ENCODE results near the gene CCDC24.

The CCDC24 gene

GRCh38 chr1:44025816-44026215, 34.4 kb downstream of the CCDC24 start:
- H3K4me3 ChIP-seq (ENCODE audit: low read depth, low read length), result no peak overlapping the region
- TF ChIP-seq CTCF (IDR thresholded peaks at IDR 0.05; ENCODE audit: low read depth, low read length), result no peak

GRCh38 chr1:44027320-44027719, 35.9 kb downstream of the CCDC24 start:
- no peak for TF ChIP-seq CTCF (IDR thresholded peaks at IDR 0.05; ENCODE audit: low read depth, low read length)
- no peak overlapping the region for H3K4me3 ChIP-seq (ENCODE audit: low read depth, low read length)

- no peak for TF ChIP-seq CTCF (IDR thresholded peaks at IDR 0.05; ENCODE audit: low read depth, low read length)
- H3K4me3 ChIP-seq (ENCODE audit: low read depth, low read length), result peak overlapping the region; percentile 83
Observed at GRCh38 chr1:44029260-44029910, 38.0 kb downstream of the CCDC24 start.

GRCh38 chr1:44029911-44030604, 38.7 kb downstream of the CCDC24 start:
- TF ChIP-seq CTCF (IDR thresholded peaks at IDR 0.05; ENCODE audit: low read depth, low read length), result no peak

GRCh38 chr1:44030605-44031251, 39.3 kb downstream of the CCDC24 start:
- no peak for TF ChIP-seq CTCF (IDR thresholded peaks at IDR 0.05; ENCODE audit: low read depth, low read length)
- peak overlapping the region; percentile 83 for H3K4me3 ChIP-seq (ENCODE audit: low read depth, low read length)

More at GRCh38 chr1:44029911-44030604, 38.7 kb downstream of the CCDC24 start:
- H3K4me3 ChIP-seq (ENCODE audit: low read depth, low read length), result peak overlapping the region; percentile 83

GRCh38 chr1:44031252-44032169, 40.1 kb downstream of the CCDC24 start, which contains the start of gene SLC6A9:
Gene SLC6A9, minus strand, starts transcription at chr1:44031462. Its CDS starts 7,185 bp downstream, at chr1:44024277.
- no peak for TF ChIP-seq CTCF (IDR thresholded peaks at IDR 0.05; ENCODE audit: low read depth, low read length)
- H3K4me3 ChIP-seq (ENCODE audit: low read depth, low read length), result peak within 1 kb of the TSS; percentile 83

All from WI38 (cell line).